WTC11 (cell line): Measurements from ENCODE around the gene LSM11.

Source experiments
- ATF1 ChIP-seq: sonication (generic); formaldehyde crosslinking; IDR thresholded peaks from 2 replicates; pipeline ENCODE4 v1.8.1; 2023; ENCODE audit warnings: mild to moderate bottlenecking, moderate library complexity, missing genetic modification reagents
- CTCF ChIP-seq: fragments of 200-600 bp; IDR thresholded peaks from 2 replicates; pipeline ENCODE4 v1.8.0; 2022; ENCODE audit warnings: antibody characterized with exemption
- FOXJ3 ChIP-seq: sonication (generic); formaldehyde crosslinking; IDR thresholded peaks from 2 replicates; pipeline ENCODE4 v1.9.0; 2021; ENCODE audit warnings: missing genetic modification reagents, mild to moderate bottlenecking, borderline replicate concordance
- MYBL2 ChIP-seq: sonication (generic); formaldehyde crosslinking; IDR thresholded peaks from 2 replicates; pipeline ENCODE4 v1.8.1; 2023; ENCODE audit warnings: mild to moderate bottlenecking, moderate library complexity, missing genetic modification reagents
- NR2C2 ChIP-seq: sonication (generic); formaldehyde crosslinking; IDR thresholded peaks from 2 replicates; pipeline ENCODE4 v1.8.0; 2022; ENCODE audit warnings: mild to moderate bottlenecking, missing genetic modification reagents
- SP1 ChIP-seq: sonication (generic); formaldehyde crosslinking; conservative IDR thresholded peaks from 2 replicates; pipeline ENCODE4 v1.8.1; 2022; ENCODE audit warnings: missing genetic modification reagents
- TCF7 ChIP-seq: sonication (generic); formaldehyde crosslinking; IDR thresholded peaks from 2 replicates; pipeline ENCODE4 v1.8.0; 2022; ENCODE audit warnings: mild to moderate bottlenecking, low read depth, missing genetic modification reagents, moderate library complexity
- TEAD1 ChIP-seq: sonication (generic); formaldehyde crosslinking; IDR thresholded peaks from 2 replicates; pipeline ENCODE4 v1.8.0; 2022; ENCODE audit warnings: mild to moderate bottlenecking, missing genetic modification reagents
- ZMAT4 ChIP-seq: fragments of 250-450 bp; sonication (Bioruptor Pico); IDR thresholded peaks from 2 replicates; pipeline ENCODE4 v1.9.0; 2021; ENCODE audit warnings: mild to moderate bottlenecking
- ZNF416 ChIP-seq: fragments of 250-450 bp; sonication (Bioruptor Pico); IDR thresholded peaks from 2 replicates; pipeline ENCODE4 v1.9.0; 2021; ENCODE audit warnings: mild to moderate bottlenecking, inconsistent platforms
- TF ChIP-seq, protein P1 (sequence below): sonication (generic); formaldehyde crosslinking; IDR thresholded peaks from 2 replicates; pipeline ENCODE4 v1.8.1; 2023; ENCODE audit warnings: mild to moderate bottlenecking, missing genetic modification reagents, moderate library complexity
- TF ChIP-seq, protein P2 (sequence below): sonication (generic); formaldehyde crosslinking; IDR thresholded peaks from 2 replicates; pipeline ENCODE4 v1.8.1; 2023; ENCODE audit warnings: mild to moderate bottlenecking, missing genetic modification reagents, moderate library complexity
- TF ChIP-seq, protein P3 (sequence below): sonication (generic); formaldehyde crosslinking; conservative IDR thresholded peaks from 2 replicates; pipeline ENCODE4 v1.8.1; 2022; ENCODE audit warnings: mild to moderate bottlenecking, missing genetic modification reagents

DNA sequence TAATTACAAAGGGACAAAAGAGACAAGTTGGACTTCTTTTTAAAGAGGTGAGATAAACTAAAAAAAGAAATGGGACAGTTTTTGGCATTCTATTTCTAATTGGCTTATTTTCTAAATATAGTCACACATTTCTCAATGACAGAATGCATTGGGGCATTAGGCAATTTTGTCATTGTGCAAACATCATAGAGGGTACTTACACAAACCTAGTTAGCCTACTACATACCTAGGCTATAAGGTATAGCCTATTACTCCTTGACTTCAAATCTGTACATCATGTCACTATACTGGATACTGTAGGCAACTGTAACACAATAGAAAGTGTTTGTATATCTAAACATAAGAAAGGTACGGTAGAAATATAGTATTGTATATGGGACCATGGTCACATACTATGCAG is 56.1 kb downstream of the LSM11 start:
- TF ChIP-seq CTCF (no peak), MYBL2 (CRISPR knock-in tag) (no peak), ATF1 (CRISPR knock-in tag) (no peak), TEAD1 (CRISPR knock-in tag) (no peak), FOXJ3 (no peak), TCF7 (CRISPR knock-in tag) (no peak), ZMAT4 (no peak), NR2C2 (CRISPR knock-in tag) (no peak), ZNF416 (CRISPR knock-in tag) (no peak), SP1 (CRISPR knock-in tag) (no peak)
- TF ChIP-seq, protein P1, sequence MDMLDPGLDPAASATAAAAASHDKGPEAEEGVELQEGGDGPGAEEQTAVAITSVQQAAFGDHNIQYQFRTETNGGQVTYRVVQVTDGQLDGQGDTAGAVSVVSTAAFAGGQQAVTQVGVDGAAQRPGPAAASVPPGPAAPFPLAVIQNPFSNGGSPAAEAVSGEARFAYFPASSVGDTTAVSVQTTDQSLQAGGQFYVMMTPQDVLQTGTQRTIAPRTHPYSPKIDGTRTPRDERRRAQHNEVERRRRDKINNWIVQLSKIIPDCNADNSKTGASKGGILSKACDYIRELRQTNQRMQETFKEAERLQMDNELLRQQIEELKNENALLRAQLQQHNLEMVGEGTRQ, result no peak
- TF ChIP-seq, protein P2, sequence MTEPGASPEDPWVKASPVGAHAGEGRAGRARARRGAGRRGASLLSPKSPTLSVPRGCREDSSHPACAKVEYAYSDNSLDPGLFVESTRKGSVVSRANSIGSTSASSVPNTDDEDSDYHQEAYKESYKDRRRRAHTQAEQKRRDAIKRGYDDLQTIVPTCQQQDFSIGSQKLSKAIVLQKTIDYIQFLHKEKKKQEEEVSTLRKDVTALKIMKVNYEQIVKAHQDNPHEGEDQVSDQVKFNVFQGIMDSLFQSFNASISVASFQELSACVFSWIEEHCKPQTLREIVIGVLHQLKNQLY (CRISPR knock-in tag), result no peak
- TF ChIP-seq, protein P3, sequence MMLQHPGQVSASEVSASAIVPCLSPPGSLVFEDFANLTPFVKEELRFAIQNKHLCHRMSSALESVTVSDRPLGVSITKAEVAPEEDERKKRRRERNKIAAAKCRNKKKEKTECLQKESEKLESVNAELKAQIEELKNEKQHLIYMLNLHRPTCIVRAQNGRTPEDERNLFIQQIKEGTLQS (CRISPR knock-in tag), result no peak
